Heart left ventricle (tissue), 16 donors: ENCODE data around the gene GTF3C5. TPM values are rescaled to one million over a fixed set of nuclear protein-coding genes. Genes with fewer than 3 reads are reported as not detected.
"Not testable (repeated sequence)": the region's sequence is repeated elsewhere in the genome, so short reads cannot be mapped to it uniquely, and the experiment has no call there.

Experiments
- ATAC-seq, 4 donors: fragments of 200-7000 bp; cut with Tn5 transposase; one replicate each; pipeline ENCODE4 v1.9.1; 2020 to 2022; ENCODE audit warnings: moderate library complexity in 4 of 4, mild to moderate bottlenecking in 3 of 4, moderate number of reproducible peaks in 1 of 4
- DNase-seq, 5 donors: peaks; one replicate each; pipeline ENCODE4 v3.0.0-alpha.2; 2020
- H3K27ac ChIP-seq, 12 donors: fragments of 200-600 bp; sonication (generic) in 4 of 12; one replicate each; pipeline versions ENCODE4 v1.5.0 to v1.8.0; 2016 to 2022; ENCODE audit warnings: mild to moderate bottlenecking in 2 of 12
- H3K27me3 ChIP-seq, 9 donors: fragments of 200-600 bp; sonication (generic) in 2 of 9; one replicate each; pipeline versions ENCODE4 v1.5.1 to v1.8.0; 2016 to 2022; ENCODE audit warnings: mild to moderate bottlenecking in 3 of 9
- H3K36me3 ChIP-seq, 9 donors: fragments of 200-600 bp; sonication (generic) in 2 of 9; one replicate each; pipeline versions ENCODE4 v1.5.0 to v1.8.0; 2018 to 2022; ENCODE audit warnings: mild to moderate bottlenecking in 2 of 9
- H3K4me1 ChIP-seq, 12 donors: fragments of 200-600 bp; sonication (generic) in 4 of 12; one replicate each; pipeline versions ENCODE4 v1.5.0 to v1.8.0; 2016 to 2022; ENCODE audit warnings: mild to moderate bottlenecking in 3 of 12
- H3K4me3 ChIP-seq, 12 donors: fragments of 200-600 bp; sonication (generic) in 4 of 12; one replicate each; pipeline versions ENCODE4 v1.5.0 to v1.8.0; 2017 to 2022; ENCODE audit warnings: mild to moderate bottlenecking in 9 of 12, moderate library complexity in 4 of 12
- H3K9me3 ChIP-seq, 12 donors: fragments of 200-600 bp; sonication (generic) in 4 of 12; one replicate each; pipeline versions ENCODE4 v1.5.0 to v1.8.0; 2016 to 2022; ENCODE audit warnings: mild to moderate bottlenecking in 1 of 12
- CTCF ChIP-seq, 12 donors: fragments of 200-600 bp; sonication (generic) in 4 of 12; IDR thresholded peaks; one replicate each; pipeline versions ENCODE4 v1.5.0 to v1.8.0; 2018 to 2022; ENCODE audit warnings: antibody characterized with exemption in 12 of 12, mild to moderate bottlenecking in 5 of 12
- POLR2A ChIP-seq, 2 donors: fragments of 450-650 bp; IDR thresholded peaks; one replicate each; pipeline ENCODE4 v1.6.1; 2017; ENCODE audit warnings: antibody characterized with exemption in 2 of 2, mild to moderate bottlenecking in 2 of 2, moderate library complexity in 2 of 2
- WGBS, 4 donors: extraction: QIAGEN DNeasy Blood & Tissue Kit in 2 of 4; methylation state at CpG; one replicate each; pipeline versions ENCODE4 v1.1.5 to v1.1.7; 2013 to 2018; 5-methylcytosine and 5-hydroxymethylcytosine counted together
- intact Hi-C, 10 donors: fragments of 100-400 bp; cut with DNase I; formaldehyde crosslinking; loops; one replicate each; pipeline versions ENCODE4 v1.11.1 to v1.14.2; 2022
- polyA plus RNA-seq, 2 donors: library from polyadenylated mRNA; stranded (reverse); fragments of 200-250 nt; gene quantifications; one replicate each; pipeline ENCODE4 v1.2.3, GENCODE V29; 2013
- total RNA-seq, 9 donors: library from RNA; depleted of rRNA in 2 of 9; stranded (reverse); fragments of >200 nt in 2 of 9; fragmentation: NEBNext Ultra II Directional in 3 of 9; extraction: Animal tissue kit (Norgen Biotek cat#: 25700) in 3 of 9; gene quantifications; one replicate each; pipeline versions ENCODE4 v1.1.0 to v1.2.4, GENCODE V29; 2016 to 2023
- donor health status: ischemic (EF 13 %, LVEDD 7.1; RV severe dilation, severe dysfunction).
- donor health status: healthy with polysubstance abuse.
- donor health status: DM: no; HTN: yes; CAD: no.
- donor health status: DM: no; HTN: no; CAD: no.
- donor health status: ischemic (EF 25% LVEDD 6.9; RV normal size, moderate dysfunction).
- donor health status: ischemic (EF 25% LVEDD 5.7; RV mildly dilated, moderate dysfunction).
- donor health status: healthy.
- donor health status: DM: yes; HTN: yes; CAD: no.
- donor health status: ischemic (EF 35%, LVEDD 5.7; RV mildly dilated, moderate dysfunction).
- donor health status: nonischemic (EF 11% LVEDD 7.7; RV severe dilation, severe dysfunction).
- donor health status: DM: yes; HTN: yes; CAD: no.
- donor health status: PGD.
- donor health status: ischemic (EF 29% LVEDD 5.4; RV normal size, mild dysfunction).
- donor health status: nonischemic (EF 23%, LVEDD 6.1; RV moderate dilation, normal function).

The GTF3C5 gene
- total and polyA plus RNA-seq, 11 donors = 22.9 to 51.7 (median 35.9) TPM

GRCh38 chr9:133066181-133066983 is 35.6 kb downstream of the GTF3C5 start:
- Histone ChIP-seq H3K36me3 (no peaks in the 10 kb centered on the region), H3K4me1 (peaks cover 0 to 5% (median 1%) of the 10 kb centered on the region in 12 donors), H3K4me3 (no peak overlapping the region), H3K9me3 (no peaks in the 10 kb centered on the region), H3K27me3 (no peaks in the 10 kb centered on the region), H3K27ac (no peak overlapping the region)
- DNase-seq (no peak), ATAC-seq (no peak)
- TF ChIP-seq CTCF (IDR thresholded peaks at IDR 0.05) (no peak), POLR2A (IDR thresholded peaks at IDR 0.05) (no peak)
- WGBS, 4 donors = 92 to 96% (median 95%) methylated on average over 16 to 25 of the region's 25 CpGs
- intact Hi-C loops = no loop called here

GRCh38 chr9:133067006-133067405 is 36.2 kb downstream of the GTF3C5 start:
- intact Hi-C loops = no loop called here
- H3K9me3 ChIP-seq = no peaks in the 10 kb centered on the region
- H3K4me1 ChIP-seq = no peaks in the 10 kb centered on the region
- H3K4me3 ChIP-seq = no peak overlapping the region
- no peaks in the 10 kb centered on the region for H3K36me3 ChIP-seq
- 94 to 95% (median 94%) methylated on average over 11 of the region's 11 CpGs for WGBS, 4 donors
- TF ChIP-seq POLR2A (IDR thresholded peaks at IDR 0.05) (no peak), CTCF (IDR thresholded peaks at IDR 0.05) (no peak)
- no peak for ATAC-seq
- no peak overlapping the region for H3K27ac ChIP-seq
- DNase-seq = no peak
- no peaks in the 10 kb centered on the region for H3K27me3 ChIP-seq

- DNase-seq = no peak
- no peak for ATAC-seq
These were observed 37.0 kb downstream of the GTF3C5 start for GRCh38 chr9:133067813-133068212.

GRCh38 chr9:133068431-133068830 is 37.6 kb downstream of the GTF3C5 start:
- DNase-seq, ATAC-seq, H3K9me3 ChIP-seq, H3K36me3 ChIP-seq, H3K4me3 ChIP-seq, intact Hi-C loops, H3K4me1 ChIP-seq, H3K27me3 ChIP-seq, H3K27ac ChIP-seq: not testable (repeated sequence)
- 95 to 100% methylated on average over 2 to 3 of the region's 15 CpGs; no CpG with 5 or more reads in 2 of the 4 donors for WGBS, 4 donors

More at GRCh38 chr9:133067813-133068212, 37.0 kb downstream of the GTF3C5 start:
- no peaks in the 10 kb centered on the region for H3K9me3 ChIP-seq
- TF ChIP-seq CTCF (IDR thresholded peaks at IDR 0.05) = no peak
- TF ChIP-seq POLR2A (IDR thresholded peaks at IDR 0.05) = no peak
- intact Hi-C loops = no loop called here
- no peaks in the 10 kb centered on the region for H3K4me1 ChIP-seq
- no peak overlapping the region for H3K27ac ChIP-seq
- no peak overlapping the region for H3K4me3 ChIP-seq
- 83 to 86% (median 84%) methylated on average over 11 of the region's 11 CpGs for WGBS, 4 donors
- H3K36me3 ChIP-seq = no peaks in the 10 kb centered on the region
- no peaks in the 10 kb centered on the region for H3K27me3 ChIP-seq

- peak in 1 of 4 donors; percentile 11 for ATAC-seq
- intact Hi-C loops = not testable (repeated sequence)
These were observed 39.7 kb downstream of the GTF3C5 start for GRCh38 chr9:133070500-133070961.

GRCh38 chr9:133070985-133071384 is 40.2 kb downstream of the GTF3C5 start:
- peak in 1 of 5 donors; percentile 2 for DNase-seq
- H3K27me3 ChIP-seq, H3K27ac ChIP-seq, H3K4me1 ChIP-seq, H3K4me3 ChIP-seq, H3K9me3 ChIP-seq, intact Hi-C loops, H3K36me3 ChIP-seq, ATAC-seq: not testable (repeated sequence)
- WGBS, 4 donors = 92 to 96% (median 95%) methylated on average over 9 to 24 of the region's 31 CpGs; no CpG with 5 or more reads in 1 of the 4 donors

More at GRCh38 chr9:133070500-133070961, 39.7 kb downstream of the GTF3C5 start:
- H3K36me3 ChIP-seq, H3K4me1 ChIP-seq, H3K4me3 ChIP-seq, H3K27ac ChIP-seq, H3K27me3 ChIP-seq, H3K9me3 ChIP-seq: not testable (repeated sequence)
- 89 to 94% (median 91%) methylated on average over 11 to 17 of the region's 17 CpGs for WGBS, 4 donors
- peak in 1 of 5 donors; percentile 12 for DNase-seq
